Small intestine (tissue), 7 donors: Measurements from ENCODE around the gene ARHGAP15. TPM values are rescaled to one million over a fixed set of nuclear protein-coding genes. Genes with fewer than 3 reads are reported as not detected.
"Not testable (repeated sequence)": the region's sequence is repeated elsewhere in the genome, so short reads cannot be mapped to it uniquely, and the experiment has no call there.

ENCODE experiments used
- DNase-seq, 2 donors: peaks; one replicate each; pipeline versions ENCODE4 v3.0.0 to v3.0.0-alpha.2; 2013
- FAIRE-seq: peaks from 2 replicates; lab custom pipeline; 2012; peaks lifted over from hg19 to GRCh38; lab: Jason Lieb, UNC
- H3K27ac ChIP-seq, 3 donors: one replicate each; pipeline ENCODE4 v1.5.1; 2013; ENCODE audit warnings: low read length in 2 of 3, mild to moderate bottlenecking in 2 of 3, control low read depth in 1 of 3, inconsistent platforms in 1 of 3, low read depth in 1 of 3, moderate library complexity in 1 of 3
- H3K27me3 ChIP-seq, 3 donors: one replicate each; pipeline ENCODE4 v1.6.1; 2013; ENCODE audit warnings: low read length in 3 of 3, inconsistent platforms in 1 of 3; ENCODE audit not compliant: control insufficient read depth in 3 of 3, insufficient read depth in 3 of 3
- H3K36me3 ChIP-seq, 3 donors: one replicate each; pipeline ENCODE4 v1.6.1; 2013; ENCODE audit warnings: low read length in 3 of 3, inconsistent platforms in 1 of 3, low read depth in 1 of 3, mild to moderate bottlenecking in 1 of 3, moderate library complexity in 1 of 3; ENCODE audit not compliant: control insufficient read depth in 3 of 3, insufficient read depth in 2 of 3
- H3K4me1 ChIP-seq, 3 donors: one replicate each; pipeline ENCODE4 v1.6.1; 2013; ENCODE audit warnings: low read length in 2 of 3, inconsistent platforms in 1 of 3, low read depth in 1 of 3, mild to moderate bottlenecking in 1 of 3, moderate library complexity in 1 of 3; ENCODE audit not compliant: control insufficient read depth in 3 of 3, insufficient read depth in 2 of 3
- H3K4me3 ChIP-seq, 3 donors: one replicate each; pipeline ENCODE4 v1.5.1; 2013; ENCODE audit warnings: low read length in 3 of 3, control low read depth in 1 of 3, inconsistent platforms in 1 of 3, low read depth in 1 of 3, mild to moderate bottlenecking in 1 of 3, moderate library complexity in 1 of 3
- H3K9me3 ChIP-seq, 2 donors: one replicate each; pipeline ENCODE4 v1.6.1; 2013; ENCODE audit warnings: low read depth in 1 of 2, low read length in 1 of 2; ENCODE audit not compliant: control insufficient read depth in 2 of 2, insufficient read depth in 1 of 2
- WGBS, 3 donors: extraction: QIAGEN DNeasy Blood & Tissue Kit; methylation state at CpG; one replicate each; pipeline ENCODE4 v1.1.7; 2013; 5-methylcytosine and 5-hydroxymethylcytosine counted together
- polyA plus RNA-seq, 4 donors: library from polyadenylated mRNA; stranded (reverse) in 3 of 4; unstranded in 1 of 4; fragments of 200-250 nt in 3 of 4; fragments of 120-200 nt in 1 of 4; gene quantifications; one replicate each; pipeline versions ENCODE4 v1.2.1 to v1.2.3, GENCODE V29; 2013
- donor health status: healthy with polysubstance abuse.
- donor health status: control.
- donor health status: control.
- donor health status: Bipolar disorder and iron deficiency.
- donor health status: healthy.

The ARHGAP15 gene
- polyA plus RNA-seq, 4 donors: 0.67 to 18.2 (median 10.1) TPM

GRCh38 chr2:143526498-143526897 lies 397.3 kb downstream of the ARHGAP15 start:
- no peaks in the 10 kb centered on the region for H3K4me1 ChIP-seq
- DNase-seq (no peak), FAIRE-seq (no peak)
- no peaks in the 10 kb centered on the region for H3K27me3 ChIP-seq
- H3K9me3 ChIP-seq: no peaks in the 10 kb centered on the region
- H3K36me3 ChIP-seq: no peaks in the 10 kb centered on the region
- H3K27ac ChIP-seq: no peak overlapping the region
- no peak overlapping the region for H3K4me3 ChIP-seq

GRCh38 chr2:143528021-143528420 lies 398.8 kb downstream of the ARHGAP15 start:
- Histone ChIP-seq H3K27me3 (no peaks in the 10 kb centered on the region), H3K9me3 (no peaks in the 10 kb centered on the region), H3K4me1 (no peaks in the 10 kb centered on the region), H3K36me3 (no peaks in the 10 kb centered on the region), H3K27ac (no peak overlapping the region), H3K4me3 (no peak overlapping the region)
- FAIRE-seq: no peak
- WGBS, 3 donors: 83 to 97% (median 89%) methylated on average over 1 of the region's 1 CpG
- DNase-seq: no peak

GRCh38 chr2:143529118-143529720 lies 400.0 kb downstream of the ARHGAP15 start:
- Histone ChIP-seq H3K27ac (no peak overlapping the region), H3K9me3 (no peaks in the 10 kb centered on the region), H3K4me1 (no peaks in the 10 kb centered on the region), H3K36me3 (no peaks in the 10 kb centered on the region), H3K27me3 (no peaks in the 10 kb centered on the region), H3K4me3 (no peak overlapping the region)
- WGBS, 3 donors: 92 to 96% (median 95%) methylated on average over 1 of the region's 1 CpG
- FAIRE-seq: no peak
- DNase-seq: no peak

- DNase-seq (no peak), FAIRE-seq (no peak)
- 58 to 80% (median 64%) methylated on average over 2 of the region's 2 CpGs for WGBS, 3 donors
These were observed 401.5 kb downstream of the ARHGAP15 start for GRCh38 chr2:143530758-143531157.

GRCh38 chr2:143532061-143532460 lies 402.8 kb downstream of the ARHGAP15 start:
- H3K9me3 ChIP-seq: no peaks in the 10 kb centered on the region
- H3K27ac ChIP-seq: no peak overlapping the region
- no peaks in the 10 kb centered on the region for H3K4me1 ChIP-seq
- H3K27me3 ChIP-seq: no peaks in the 10 kb centered on the region
- H3K4me3 ChIP-seq: no peak overlapping the region
- FAIRE-seq (no peak), DNase-seq (no peak)
- H3K36me3 ChIP-seq: no peaks in the 10 kb centered on the region

More at GRCh38 chr2:143530758-143531157, 401.5 kb downstream of the ARHGAP15 start:
- H3K36me3 ChIP-seq: no peaks in the 10 kb centered on the region
- no peaks in the 10 kb centered on the region for H3K9me3 ChIP-seq
- H3K4me3 ChIP-seq: no peak overlapping the region
- no peak overlapping the region for H3K27ac ChIP-seq
- no peaks in the 10 kb centered on the region for H3K4me1 ChIP-seq
- no peaks in the 10 kb centered on the region for H3K27me3 ChIP-seq

GRCh38 chr2:143533846-143534245 lies 404.6 kb downstream of the ARHGAP15 start:
- DNase-seq (no peak), FAIRE-seq (no peak)
- WGBS, 3 donors: 68 to 91% (median 80%) methylated on average over 4 of the region's 4 CpGs
- no peaks in the 10 kb centered on the region for H3K27me3 ChIP-seq
- H3K27ac ChIP-seq: no peak overlapping the region
- H3K36me3 ChIP-seq: no peaks in the 10 kb centered on the region
- no peaks in the 10 kb centered on the region for H3K4me1 ChIP-seq
- no peak overlapping the region for H3K4me3 ChIP-seq
- H3K9me3 ChIP-seq: no peaks in the 10 kb centered on the region

- 75 to 90% (median 81%) methylated on average over 2 of the region's 2 CpGs for WGBS, 3 donors
- no peaks in the 10 kb centered on the region for H3K4me1 ChIP-seq
- H3K36me3 ChIP-seq: no peaks in the 10 kb centered on the region
- no peaks in the 10 kb centered on the region for H3K27me3 ChIP-seq
- DNase-seq (no peak), FAIRE-seq (no peak)
- no peaks in the 10 kb centered on the region for H3K9me3 ChIP-seq
- no peak overlapping the region for H3K4me3 ChIP-seq
- no peak overlapping the region for H3K27ac ChIP-seq
These were observed 406.6 kb downstream of the ARHGAP15 start for GRCh38 chr2:143535802-143536201.

GRCh38 chr2:143541899-143542298 lies 412.7 kb downstream of the ARHGAP15 start:
- not testable (repeated sequence) for H3K4me3 ChIP-seq, H3K4me1 ChIP-seq, H3K27ac ChIP-seq, H3K36me3 ChIP-seq, FAIRE-seq, H3K9me3 ChIP-seq, DNase-seq, H3K27me3 ChIP-seq
- 85 to 92% (median 87%) methylated on average over 11 of the region's 11 CpGs for WGBS, 3 donors
